ENCODE data around the gene AGMO. TPM values are rescaled to one million over a fixed set of nuclear protein-coding genes. Genes with fewer than 3 reads are reported as not detected.

AGMO gene
- total and polyA plus RNA-seq, 4 donors = 21.6 to 46.6 (median 31.6) TPM

DNA sequence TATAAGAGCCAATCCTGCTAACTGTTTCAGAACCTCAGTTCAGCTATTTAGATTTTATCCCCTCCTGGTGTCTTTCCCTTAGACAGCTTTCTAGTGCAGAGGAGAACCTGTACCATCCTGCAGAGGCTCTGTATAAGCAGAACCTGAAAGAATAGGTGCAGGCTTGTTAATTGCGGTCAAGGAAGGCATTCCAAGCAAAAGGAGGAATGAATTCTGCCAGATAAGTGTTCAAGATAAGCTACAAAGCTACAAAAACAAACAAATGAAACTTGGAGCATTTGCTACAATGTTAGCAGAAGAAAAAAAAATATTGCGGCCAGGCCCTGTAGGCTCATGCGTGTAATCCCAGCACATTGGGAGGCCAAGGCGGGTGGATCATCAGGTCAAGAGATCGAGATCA is 32.6 kb upstream of the AGMO start:
- H3K27ac ChIP-seq (ENCODE audit: low read depth in 1 of 2, low read length in 2 of 2) = no peak overlapping the region
- H3K4me3 ChIP-seq (ENCODE audit: low read depth in 1 of 3, low read length in 3 of 3) = no peak overlapping the region
- no peaks in the 10 kb centered on the region for H3K9me3 ChIP-seq (ENCODE audit: control insufficient read depth in 4 of 4, low read length in 3 of 4)
- no peaks in the 10 kb centered on the region for H3K4me1 ChIP-seq (ENCODE audit: control insufficient read depth in 4 of 4, insufficient read depth in 4 of 4, low read length in 3 of 4)
- H3K27me3 ChIP-seq (ENCODE audit: control insufficient read depth in 4 of 4, insufficient read depth in 4 of 4, low read length in 3 of 4) = no peaks in the 10 kb centered on the region
- WGBS = 87% methylated on average over 5 of the region's 5 CpGs
- no peak for DNase-seq (ENCODE audit: low spot score)
- TF ChIP-seq YY1 (IDR thresholded peaks at IDR 0.05) (no peak), FOXA2 (IDR thresholded peaks at IDR 0.05) (no peak), FOXA1 (IDR thresholded peaks at IDR 0.05) (no peak), HNF4A (conservative IDR thresholded peaks at IDR 0.05) (no peak), EGR1 (IDR thresholded peaks at IDR 0.05; ENCODE audit: low read depth in 2 of 2) (no peak), JUND (IDR thresholded peaks at IDR 0.05) (no peak), RXRA (IDR thresholded peaks at IDR 0.05) (no peak), NR2F2 (IDR thresholded peaks at IDR 0.05) (no peak)
- TF ChIP-seq, protein P1, sequence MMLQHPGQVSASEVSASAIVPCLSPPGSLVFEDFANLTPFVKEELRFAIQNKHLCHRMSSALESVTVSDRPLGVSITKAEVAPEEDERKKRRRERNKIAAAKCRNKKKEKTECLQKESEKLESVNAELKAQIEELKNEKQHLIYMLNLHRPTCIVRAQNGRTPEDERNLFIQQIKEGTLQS (IDR thresholded peaks at IDR 0.05) = no peak
- TF ChIP-seq, protein P2, sequence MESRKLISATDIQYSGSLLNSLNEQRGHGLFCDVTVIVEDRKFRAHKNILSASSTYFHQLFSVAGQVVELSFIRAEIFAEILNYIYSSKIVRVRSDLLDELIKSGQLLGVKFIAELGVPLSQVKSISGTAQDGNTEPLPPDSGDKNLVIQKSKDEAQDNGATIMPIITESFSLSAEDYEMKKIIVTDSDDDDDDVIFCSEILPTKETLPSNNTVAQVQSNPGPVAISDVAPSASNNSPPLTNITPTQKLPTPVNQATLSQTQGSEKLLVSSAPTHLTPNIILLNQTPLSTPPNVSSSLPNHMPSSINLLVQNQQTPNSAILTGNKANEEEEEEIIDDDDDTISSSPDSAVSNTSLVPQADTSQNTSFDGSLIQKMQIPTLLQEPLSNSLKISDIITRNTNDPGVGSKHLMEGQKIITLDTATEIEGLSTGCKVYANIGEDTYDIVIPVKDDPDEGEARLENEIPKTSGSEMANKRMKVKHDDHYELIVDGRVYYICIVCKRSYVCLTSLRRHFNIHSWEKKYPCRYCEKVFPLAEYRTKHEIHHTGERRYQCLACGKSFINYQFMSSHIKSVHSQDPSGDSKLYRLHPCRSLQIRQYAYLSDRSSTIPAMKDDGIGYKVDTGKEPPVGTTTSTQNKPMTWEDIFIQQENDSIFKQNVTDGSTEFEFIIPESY (IDR thresholded peaks at IDR 0.05) = no peak
- H3K9ac ChIP-seq (ENCODE audit: low read depth in 1 of 2, low read length in 2 of 2) = no peak overlapping the region
- H3K36me3 ChIP-seq (ENCODE audit: control insufficient read depth in 4 of 4, insufficient read depth in 3 of 4, low read depth in 1 of 4, low read length in 3 of 4) = no peaks in the 10 kb centered on the region

DNA sequence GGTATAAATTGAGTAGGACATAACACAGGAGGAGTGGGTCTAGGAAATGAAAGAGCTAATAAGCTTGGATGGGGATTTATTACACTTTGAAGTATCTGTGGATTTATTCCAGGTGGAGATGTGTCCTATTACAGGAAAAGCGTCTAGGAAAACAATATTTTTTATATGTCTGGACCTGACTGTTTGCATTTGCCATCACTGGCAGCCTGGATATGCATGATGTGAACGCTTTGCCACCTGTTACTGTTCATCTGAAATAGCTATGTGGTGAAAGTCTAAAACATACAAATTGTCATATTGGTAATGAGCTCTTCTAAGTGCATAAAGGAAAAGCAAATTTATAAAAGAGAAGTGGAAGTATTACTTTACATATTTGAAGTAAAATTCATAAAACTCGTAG is 31.6 kb upstream of the AGMO start:
- Histone ChIP-seq H3K27me3 (ENCODE audit: control insufficient read depth in 4 of 4, insufficient read depth in 4 of 4, low read length in 3 of 4) (no peaks in the 10 kb centered on the region), H3K4me3 (ENCODE audit: low read depth in 1 of 3, low read length in 3 of 3) (no peak overlapping the region), H3K4me1 (ENCODE audit: control insufficient read depth in 4 of 4, insufficient read depth in 4 of 4, low read length in 3 of 4) (no peaks in the 10 kb centered on the region), H3K27ac (ENCODE audit: low read depth in 1 of 2, low read length in 2 of 2) (no peak overlapping the region), H3K36me3 (ENCODE audit: control insufficient read depth in 4 of 4, insufficient read depth in 3 of 4, low read depth in 1 of 4, low read length in 3 of 4) (no peaks in the 10 kb centered on the region), H3K9ac (ENCODE audit: low read depth in 1 of 2, low read length in 2 of 2) (no peak overlapping the region), H3K9me3 (ENCODE audit: control insufficient read depth in 4 of 4, low read length in 3 of 4) (no peaks in the 10 kb centered on the region)
- TF ChIP-seq FOXA2 (IDR thresholded peaks at IDR 0.05) (no peak), SP1 (IDR thresholded peaks at IDR 0.05) (no peak), RAD21 (IDR thresholded peaks at IDR 0.05) (no peak), EGR1 (IDR thresholded peaks at IDR 0.05; ENCODE audit: low read depth in 2 of 2) (no peak), JUND (IDR thresholded peaks at IDR 0.05) (no peak), GABPA (IDR thresholded peaks at IDR 0.05 in 1 of 2, conservative IDR thresholded peaks at IDR 0.05 in 1 of 2) (no peak), TAF1 (conservative IDR thresholded peaks at IDR 0.05) (no peak), FOXA1 (IDR thresholded peaks at IDR 0.05) (no peak), RXRA (IDR thresholded peaks at IDR 0.05) (no peak), HNF4A (conservative IDR thresholded peaks at IDR 0.05) (no peak), HNF4G (IDR thresholded peaks at IDR 0.05) (no peak), YY1 (IDR thresholded peaks at IDR 0.05) (no peak), NR2F2 (IDR thresholded peaks at IDR 0.05) (no peak)
- TF ChIP-seq, protein P3, sequence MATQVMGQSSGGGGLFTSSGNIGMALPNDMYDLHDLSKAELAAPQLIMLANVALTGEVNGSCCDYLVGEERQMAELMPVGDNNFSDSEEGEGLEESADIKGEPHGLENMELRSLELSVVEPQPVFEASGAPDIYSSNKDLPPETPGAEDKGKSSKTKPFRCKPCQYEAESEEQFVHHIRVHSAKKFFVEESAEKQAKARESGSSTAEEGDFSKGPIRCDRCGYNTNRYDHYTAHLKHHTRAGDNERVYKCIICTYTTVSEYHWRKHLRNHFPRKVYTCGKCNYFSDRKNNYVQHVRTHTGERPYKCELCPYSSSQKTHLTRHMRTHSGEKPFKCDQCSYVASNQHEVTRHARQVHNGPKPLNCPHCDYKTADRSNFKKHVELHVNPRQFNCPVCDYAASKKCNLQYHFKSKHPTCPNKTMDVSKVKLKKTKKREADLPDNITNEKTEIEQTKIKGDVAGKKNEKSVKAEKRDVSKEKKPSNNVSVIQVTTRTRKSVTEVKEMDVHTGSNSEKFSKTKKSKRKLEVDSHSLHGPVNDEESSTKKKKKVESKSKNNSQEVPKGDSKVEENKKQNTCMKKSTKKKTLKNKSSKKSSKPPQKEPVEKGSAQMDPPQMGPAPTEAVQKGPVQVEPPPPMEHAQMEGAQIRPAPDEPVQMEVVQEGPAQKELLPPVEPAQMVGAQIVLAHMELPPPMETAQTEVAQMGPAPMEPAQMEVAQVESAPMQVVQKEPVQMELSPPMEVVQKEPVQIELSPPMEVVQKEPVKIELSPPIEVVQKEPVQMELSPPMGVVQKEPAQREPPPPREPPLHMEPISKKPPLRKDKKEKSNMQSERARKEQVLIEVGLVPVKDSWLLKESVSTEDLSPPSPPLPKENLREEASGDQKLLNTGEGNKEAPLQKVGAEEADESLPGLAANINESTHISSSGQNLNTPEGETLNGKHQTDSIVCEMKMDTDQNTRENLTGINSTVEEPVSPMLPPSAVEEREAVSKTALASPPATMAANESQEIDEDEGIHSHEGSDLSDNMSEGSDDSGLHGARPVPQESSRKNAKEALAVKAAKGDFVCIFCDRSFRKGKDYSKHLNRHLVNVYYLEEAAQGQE (IDR thresholded peaks at IDR 0.05) = no peak
- TF ChIP-seq, protein P2 (IDR thresholded peaks at IDR 0.05) = no peak
- TF ChIP-seq, protein P1 (IDR thresholded peaks at IDR 0.05) = no peak
- TF ChIP-seq, protein P4, sequence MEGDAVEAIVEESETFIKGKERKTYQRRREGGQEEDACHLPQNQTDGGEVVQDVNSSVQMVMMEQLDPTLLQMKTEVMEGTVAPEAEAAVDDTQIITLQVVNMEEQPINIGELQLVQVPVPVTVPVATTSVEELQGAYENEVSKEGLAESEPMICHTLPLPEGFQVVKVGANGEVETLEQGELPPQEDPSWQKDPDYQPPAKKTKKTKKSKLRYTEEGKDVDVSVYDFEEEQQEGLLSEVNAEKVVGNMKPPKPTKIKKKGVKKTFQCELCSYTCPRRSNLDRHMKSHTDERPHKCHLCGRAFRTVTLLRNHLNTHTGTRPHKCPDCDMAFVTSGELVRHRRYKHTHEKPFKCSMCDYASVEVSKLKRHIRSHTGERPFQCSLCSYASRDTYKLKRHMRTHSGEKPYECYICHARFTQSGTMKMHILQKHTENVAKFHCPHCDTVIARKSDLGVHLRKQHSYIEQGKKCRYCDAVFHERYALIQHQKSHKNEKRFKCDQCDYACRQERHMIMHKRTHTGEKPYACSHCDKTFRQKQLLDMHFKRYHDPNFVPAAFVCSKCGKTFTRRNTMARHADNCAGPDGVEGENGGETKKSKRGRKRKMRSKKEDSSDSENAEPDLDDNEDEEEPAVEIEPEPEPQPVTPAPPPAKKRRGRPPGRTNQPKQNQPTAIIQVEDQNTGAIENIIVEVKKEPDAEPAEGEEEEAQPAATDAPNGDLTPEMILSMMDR (IDR thresholded peaks at IDR 0.05; ENCODE audit: low read depth, low read length, missing input control) = no peak
- TF ChIP-seq, protein P5, sequence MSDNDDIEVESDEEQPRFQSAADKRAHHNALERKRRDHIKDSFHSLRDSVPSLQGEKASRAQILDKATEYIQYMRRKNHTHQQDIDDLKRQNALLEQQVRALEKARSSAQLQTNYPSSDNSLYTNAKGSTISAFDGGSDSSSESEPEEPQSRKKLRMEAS (IDR thresholded peaks at IDR 0.05) = no peak
- WGBS = 89% methylated on average over 3 of the region's 3 CpGs
- DNase-seq (ENCODE audit: low spot score) = no peak

Data from liver (tissue), 9 donors.